ENCODE measurements around the gene CAVIN3.

The CAVIN3 gene

GRCh38 chr11:6320411-6321155 is at the start of gene CAVIN3:
CAVIN3 (minus strand) TSS chr11:6320501; CDS start chr11:6320476, 25 bp downstream.
- DNase-seq (ENCODE audit: low read depth), result peak; percentile 54

GRCh38 chr11:6365659-6366058 is 45.4 kb upstream of the CAVIN3 start:
- no peak for DNase-seq (ENCODE audit: low read depth)

GRCh38 chr11:6362873-6363678 is 42.8 kb upstream of the CAVIN3 start:
- peak; percentile 47 for DNase-seq (ENCODE audit: low read depth)

- DNase-seq (ENCODE audit: low read depth), result no peak
Measured at GRCh38 chr11:6362185-6362872, 42.0 kb upstream of the CAVIN3 start.

GRCh38 chr11:6360183-6360582 is 39.9 kb upstream of the CAVIN3 start:
- DNase-seq (ENCODE audit: low read depth), result no peak

GRCh38 chr11:6357222-6357621 is 36.9 kb upstream of the CAVIN3 start:
- DNase-seq (ENCODE audit: low read depth), result no peak

GRCh38 chr11:6356503-6357055 is 36.3 kb upstream of the CAVIN3 start:
- no peak for DNase-seq (ENCODE audit: low read depth)

- no peak for DNase-seq (ENCODE audit: low read depth)
Measured at GRCh38 chr11:6354651-6355485, 34.6 kb upstream of the CAVIN3 start.

GRCh38 chr11:6353367-6353987 is 33.2 kb upstream of the CAVIN3 start:
- no peak for DNase-seq (ENCODE audit: low read depth)

GRCh38 chr11:6351782-6352382 is 31.6 kb upstream of the CAVIN3 start:
- no peak for DNase-seq (ENCODE audit: low read depth)

GRCh38 chr11:6350486-6350885 is 30.2 kb upstream of the CAVIN3 start:
- no peak for DNase-seq (ENCODE audit: low read depth)

- no peak for DNase-seq (ENCODE audit: low read depth)
Measured at GRCh38 chr11:6350043-6350442, 29.7 kb upstream of the CAVIN3 start.

- no peak for DNase-seq (ENCODE audit: low read depth)
Measured at GRCh38 chr11:6345366-6345765, 25.1 kb upstream of the CAVIN3 start.

GRCh38 chr11:6336293-6336692 is 16.0 kb upstream of the CAVIN3 start:
- DNase-seq (ENCODE audit: low read depth), result no peak

- no peak for DNase-seq (ENCODE audit: low read depth)
Measured at GRCh38 chr11:6334806-6335205, 14.5 kb upstream of the CAVIN3 start.

- no peak for DNase-seq (ENCODE audit: low read depth)
Measured at GRCh38 chr11:6333095-6333494, 12.8 kb upstream of the CAVIN3 start.

- no peak for DNase-seq (ENCODE audit: low read depth)
Measured at GRCh38 chr11:6332066-6332465, 11.8 kb upstream of the CAVIN3 start.

- DNase-seq (ENCODE audit: low read depth), result no peak
Measured at GRCh38 chr11:6328321-6328720, 8.0 kb upstream of the CAVIN3 start.

GRCh38 chr11:6327806-6328205 is 7.5 kb upstream of the CAVIN3 start:
- no peak for DNase-seq (ENCODE audit: low read depth)

GRCh38 chr11:6326985-6327384 is 6.7 kb upstream of the CAVIN3 start:
- no peak for DNase-seq (ENCODE audit: low read depth)

GRCh38 chr11:6326303-6326702 is 6.0 kb upstream of the CAVIN3 start:
- no peak for DNase-seq (ENCODE audit: low read depth)

Data from stimulated activated CD8-positive, alpha-beta memory T cell treated with anti-CD3 and anti-CD28 coated beads, Interleukin-7, amount 100 ng/mL, for 24 hours (primary cell).